Activated naive CD8-positive, alpha-beta T cell treated with anti-CD3 and anti-CD28 coated beads, Interleukin-2, amount 50 U/mL, for 24 hours (primary cell): ENCODE data around the gene VDAC1.
"Not testable (repeated sequence)": the region's sequence is repeated elsewhere in the genome, so short reads cannot be mapped to it uniquely, and the experiment has no call there.

Source experiments
- ATAC-seq: fragments of 150-1000 bp; cut with Tn5 transposase; one replicate; pipeline ENCODE4 v1.10.0; 2021
- DNase-seq: peaks from one replicate; pipeline ENCODE4 v3.0.0; 2021
- H3K27ac Mint-ChIP-seq: one replicate; pipeline ENCODE4 v1.8.0; 2021; ENCODE audit warnings: mild to moderate bottlenecking, mixed read lengths
- H3K27me3 Mint-ChIP-seq: one replicate; pipeline ENCODE4 v1.8.0; 2021; ENCODE audit warnings: mixed read lengths
- H3K36me3 Mint-ChIP-seq: one replicate; pipeline ENCODE4 v1.8.0; 2021; ENCODE audit warnings: low read depth, mixed read lengths
- H3K4me1 Mint-ChIP-seq: one replicate; pipeline ENCODE4 v1.8.0; 2021; ENCODE audit warnings: mixed read lengths
- H3K4me3 Mint-ChIP-seq: one replicate; pipeline ENCODE4 v1.8.0; 2021; ENCODE audit warnings: mild to moderate bottlenecking, moderate library complexity, mixed read lengths
- H3K9me3 Mint-ChIP-seq: one replicate; pipeline ENCODE4 v1.8.0; 2021; ENCODE audit warnings: mixed read lengths

The VDAC1 gene

GRCh38 chr5:133938039-133938821, 66.5 kb downstream of the VDAC1 start:
- no peak overlapping the region for H3K4me3 Mint-ChIP-seq
- no peak overlapping the region for H3K27ac Mint-ChIP-seq
- no peaks in the 10 kb centered on the region for H3K9me3 Mint-ChIP-seq
- H3K27me3 Mint-ChIP-seq = peaks cover 2% of the 10 kb centered on the region
- H3K36me3 Mint-ChIP-seq = peaks cover 3% of the 10 kb centered on the region
- peaks cover 50% of the 10 kb centered on the region for H3K4me1 Mint-ChIP-seq
- DNase-seq = no peak
- ATAC-seq = no peak

GRCh38 chr5:133937628-133938027, 67.1 kb downstream of the VDAC1 start:
- not testable (repeated sequence) for DNase-seq, H3K36me3 Mint-ChIP-seq, H3K27ac Mint-ChIP-seq, H3K4me3 Mint-ChIP-seq, H3K27me3 Mint-ChIP-seq, ATAC-seq, H3K9me3 Mint-ChIP-seq
- H3K4me1 Mint-ChIP-seq = peaks cover 52% of the 10 kb centered on the region

GRCh38 chr5:133936651-133937015, 68.1 kb downstream of the VDAC1 start:
- peaks cover 58% of the 10 kb centered on the region for H3K4me1 Mint-ChIP-seq
- H3K36me3 Mint-ChIP-seq = peaks cover 5% of the 10 kb centered on the region
- H3K27ac Mint-ChIP-seq = no peak overlapping the region
- H3K27me3 Mint-ChIP-seq = peaks cover under 1% of the 10 kb centered on the region
- H3K9me3 Mint-ChIP-seq = no peaks in the 10 kb centered on the region
- no peak overlapping the region for H3K4me3 Mint-ChIP-seq
- DNase-seq = no peak
- ATAC-seq = no peak

GRCh38 chr5:133935991-133936650, 68.7 kb downstream of the VDAC1 start:
- H3K36me3 Mint-ChIP-seq, H3K4me3 Mint-ChIP-seq, H3K27me3 Mint-ChIP-seq, H3K27ac Mint-ChIP-seq, H3K9me3 Mint-ChIP-seq, DNase-seq, ATAC-seq: not testable (repeated sequence)
- H3K4me1 Mint-ChIP-seq = peaks cover 61% of the 10 kb centered on the region

GRCh38 chr5:133935667-133935940, 69.2 kb downstream of the VDAC1 start:
- no peaks in the 10 kb centered on the region for H3K9me3 Mint-ChIP-seq
- H3K27ac Mint-ChIP-seq = peak overlapping the region; percentile 27
- peaks cover 5% of the 10 kb centered on the region for H3K36me3 Mint-ChIP-seq
- H3K27me3 Mint-ChIP-seq = no peaks in the 10 kb centered on the region
- no peak overlapping the region for H3K4me3 Mint-ChIP-seq
- H3K4me1 Mint-ChIP-seq = peaks cover 66% of the 10 kb centered on the region
- ATAC-seq (no peak), DNase-seq (no peak)

- ATAC-seq (no peak), DNase-seq (no peak)
- no peaks in the 10 kb centered on the region for H3K9me3 Mint-ChIP-seq
- H3K4me3 Mint-ChIP-seq = no peak overlapping the region
- H3K27me3 Mint-ChIP-seq = no peaks in the 10 kb centered on the region
- peaks cover 72% of the 10 kb centered on the region for H3K4me1 Mint-ChIP-seq
- H3K27ac Mint-ChIP-seq = peak overlapping the region; percentile 66
- H3K36me3 Mint-ChIP-seq = peaks cover 5% of the 10 kb centered on the region
These were observed 69.7 kb downstream of the VDAC1 start for GRCh38 chr5:133934822-133935666.

- ATAC-seq (no peak), DNase-seq (no peak)
- Mint-ChIP-seq H3K4me1 (peaks cover 74% of the 10 kb centered on the region), H3K27ac (peak overlapping the region; percentile 66), H3K9me3 (no peaks in the 10 kb centered on the region), H3K4me3 (peak overlapping the region; percentile 18), H3K36me3 (peaks cover 5% of the 10 kb centered on the region), H3K27me3 (no peaks in the 10 kb centered on the region)
These were observed 70.5 kb downstream of the VDAC1 start for GRCh38 chr5:133934311-133934710.

GRCh38 chr5:133933670-133934295, 71.0 kb downstream of the VDAC1 start:
- Mint-ChIP-seq H3K27me3 (no peaks in the 10 kb centered on the region), H3K9me3 (no peaks in the 10 kb centered on the region), H3K36me3 (peaks cover 5% of the 10 kb centered on the region), H3K27ac (peak overlapping the region; percentile 66), H3K4me1 (peaks cover 74% of the 10 kb centered on the region), H3K4me3 (peak overlapping the region; percentile 18)
- no peak for ATAC-seq
- DNase-seq = no peak

- ATAC-seq (no peak), DNase-seq (no peak)
- H3K4me3 Mint-ChIP-seq = peak overlapping the region; percentile 24
- peaks cover 5% of the 10 kb centered on the region for H3K36me3 Mint-ChIP-seq
- peaks cover 75% of the 10 kb centered on the region for H3K4me1 Mint-ChIP-seq
- H3K9me3 Mint-ChIP-seq = no peaks in the 10 kb centered on the region
- H3K27me3 Mint-ChIP-seq = no peaks in the 10 kb centered on the region
- H3K27ac Mint-ChIP-seq = peak overlapping the region; percentile 66
These were observed 71.6 kb downstream of the VDAC1 start for GRCh38 chr5:133933169-133933509.

GRCh38 chr5:133932441-133933168, 72.2 kb downstream of the VDAC1 start:
- Mint-ChIP-seq H3K27ac (peak overlapping the region; percentile 66), H3K4me3 (peak overlapping the region; percentile 24), H3K4me1 (peaks cover 77% of the 10 kb centered on the region), H3K36me3 (peaks cover 5% of the 10 kb centered on the region), H3K27me3 (no peaks in the 10 kb centered on the region), H3K9me3 (no peaks in the 10 kb centered on the region)
- ATAC-seq (no peak), DNase-seq (no peak)

- Mint-ChIP-seq H3K9me3 (no peaks in the 10 kb centered on the region), H3K4me3 (no peak overlapping the region), H3K27ac (peak overlapping the region; percentile 94), H3K4me1 (peaks cover 79% of the 10 kb centered on the region), H3K36me3 (peaks cover 2% of the 10 kb centered on the region), H3K27me3 (no peaks in the 10 kb centered on the region)
- ATAC-seq (no peak), DNase-seq (no peak)
These were observed 73.2 kb downstream of the VDAC1 start for GRCh38 chr5:133931546-133931945.

- peaks cover 79% of the 10 kb centered on the region for H3K4me1 Mint-ChIP-seq
- ATAC-seq (no peak), DNase-seq (no peak)
- peaks cover 2% of the 10 kb centered on the region for H3K36me3 Mint-ChIP-seq
- peak overlapping the region; percentile 94 for H3K27ac Mint-ChIP-seq
- peak overlapping the region; percentile 49 for H3K4me3 Mint-ChIP-seq
- H3K27me3 Mint-ChIP-seq = no peaks in the 10 kb centered on the region
- H3K9me3 Mint-ChIP-seq = no peaks in the 10 kb centered on the region
These were observed 74.0 kb downstream of the VDAC1 start for GRCh38 chr5:133930813-133931090.

GRCh38 chr5:133930061-133930812, 74.5 kb downstream of the VDAC1 start:
- peaks cover 79% of the 10 kb centered on the region for H3K4me1 Mint-ChIP-seq
- peaks cover 2% of the 10 kb centered on the region for H3K36me3 Mint-ChIP-seq
- DNase-seq (peak; percentile 77), ATAC-seq (peak; percentile 87)
- peak overlapping the region; percentile 49 for H3K4me3 Mint-ChIP-seq
- peak overlapping the region; percentile 94 for H3K27ac Mint-ChIP-seq
- no peaks in the 10 kb centered on the region for H3K27me3 Mint-ChIP-seq
- H3K9me3 Mint-ChIP-seq = no peaks in the 10 kb centered on the region
